Measurements from ENCODE around the gene CRKL. TPM values are rescaled to one million over a fixed set of nuclear protein-coding genes. Genes with fewer than 3 reads are reported as not detected.

CRKL gene
- total RNA-seq, 1 donor from 2014 or later = 59.5 TPM

DNA sequence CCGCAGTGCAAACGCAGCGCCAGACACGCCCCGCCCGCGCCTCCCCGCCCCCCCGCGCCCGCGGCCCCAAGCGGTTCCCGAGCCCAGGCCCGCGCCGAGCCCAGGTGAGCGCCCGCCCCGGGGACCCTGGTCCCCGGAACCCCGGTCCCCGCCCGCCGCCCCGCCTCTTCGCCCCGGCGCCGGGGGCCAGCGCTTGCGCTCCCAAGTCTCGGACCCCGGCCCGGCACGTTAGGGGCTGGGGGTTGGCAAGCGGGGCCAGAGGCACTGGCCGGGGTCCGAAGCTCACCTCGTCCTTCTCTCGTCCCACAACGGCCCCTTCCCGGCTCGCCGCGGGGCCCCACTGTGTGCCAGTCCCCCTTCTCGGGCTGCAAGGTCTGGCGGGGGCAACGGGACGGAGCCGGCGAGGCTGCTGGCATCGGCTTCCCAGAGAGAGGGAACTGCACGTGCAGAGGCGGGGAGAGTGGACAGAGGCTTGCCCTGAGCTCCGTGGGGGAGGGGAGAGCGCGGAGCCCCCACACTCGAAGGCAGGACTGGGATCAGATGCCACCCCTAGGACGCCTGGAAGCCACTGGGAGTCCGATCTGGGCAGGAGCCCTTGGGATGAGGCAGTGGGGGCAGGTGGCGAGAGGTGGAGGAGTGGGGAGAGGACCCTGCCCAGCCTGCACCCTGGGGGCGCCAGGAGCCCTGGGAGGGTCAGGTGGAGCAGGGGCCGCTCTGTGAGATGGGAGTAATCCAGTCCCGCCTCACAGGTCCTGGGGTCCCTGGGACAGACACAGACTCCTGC lies 48.1 kb downstream of the CRKL start:
- peak overlapping the region; percentile 75 for H3K4me2 ChIP-seq (ENCODE audit: low read length)

DNA sequence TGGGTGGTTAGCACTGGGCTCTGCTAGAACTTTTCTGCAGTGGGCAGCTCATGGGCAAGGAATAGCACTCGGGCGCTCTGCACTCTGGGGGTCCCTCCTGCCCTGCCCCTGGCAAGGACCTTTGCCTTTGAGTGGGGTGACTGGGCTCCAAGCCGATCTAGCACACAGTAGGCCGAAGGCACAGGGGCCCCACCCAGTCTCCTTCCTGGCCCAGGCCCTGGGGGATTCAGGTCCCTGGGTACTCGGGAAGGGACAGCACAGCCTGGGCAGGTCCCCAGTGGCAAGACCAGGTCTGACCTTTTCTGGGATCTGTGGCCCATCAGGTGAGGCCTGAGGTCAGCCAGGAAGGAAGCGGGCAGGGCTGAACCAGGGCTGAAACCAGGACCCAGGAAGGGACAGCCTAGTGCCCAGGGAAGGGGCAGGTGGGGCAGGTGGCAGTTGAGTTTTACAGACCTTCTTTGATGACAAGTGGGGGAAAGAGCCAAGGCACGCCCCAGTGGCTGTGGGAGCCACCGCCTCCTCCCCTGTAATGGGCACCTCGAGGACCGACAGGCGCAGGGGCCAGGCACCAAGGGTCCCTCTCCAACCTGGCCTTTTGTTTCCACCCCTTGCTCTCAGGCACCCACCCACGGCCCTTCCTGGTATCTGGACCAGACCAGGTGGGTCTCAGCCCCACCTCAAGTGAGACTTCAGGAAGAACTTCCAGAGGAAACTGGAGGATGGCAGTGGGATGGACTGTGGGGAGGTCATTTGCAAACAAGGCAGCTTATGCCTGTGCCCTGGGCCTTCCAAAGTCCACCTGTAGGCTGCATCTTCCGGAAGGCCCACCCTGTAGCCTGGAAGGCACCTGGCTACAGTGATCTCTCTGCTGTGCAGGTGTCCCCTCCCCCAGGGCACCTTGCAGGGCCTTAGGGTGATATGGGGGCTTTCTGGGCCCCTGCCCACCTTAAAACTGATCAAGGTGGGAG lies 49.0 kb downstream of the CRKL start:
- Histone ChIP-seq H3K27ac (ENCODE audit: low read depth, low read length) (no peak overlapping the region), H3K27me3 (ENCODE audit: insufficient read depth, low read length) (peaks cover 14% of the 10 kb centered on the region), H3K4me2 (ENCODE audit: low read length) (no peak overlapping the region), H3K79me2 (ENCODE audit: insufficient read depth, low read length) (no peaks in the 10 kb centered on the region), H2AFZ (ENCODE audit: low read depth, low read length) (no peak overlapping the region), H3K9me3 (ENCODE audit: insufficient read depth, low read depth, low read length) (no peaks in the 10 kb centered on the region), H4K20me1 (ENCODE audit: insufficient read depth, low read length) (no peaks in the 10 kb centered on the region), H3K36me3 (ENCODE audit: insufficient read depth, low read length) (no peaks in the 10 kb centered on the region), H3K9ac (ENCODE audit: low read length) (no peak overlapping the region), H3K4me1 (ENCODE audit: insufficient read depth, low read length) (no peaks in the 10 kb centered on the region), H3K4me3 (ENCODE audit: insufficient read depth, low read depth, low read length) (no peak overlapping the region)
- H3K9me3 Mint-ChIP-seq (ENCODE audit: unreplicated experiment) = no peaks in the 10 kb centered on the region
- DNase-seq (ENCODE audit: low read depth) (no peak), FAIRE-seq (no peak)
- H3K27me3 Mint-ChIP-seq (ENCODE audit: low read depth, unreplicated experiment) = peaks cover 31% of the 10 kb centered on the region
- H3K27ac Mint-ChIP-seq (ENCODE audit: unreplicated experiment) = no peak overlapping the region
- no peak overlapping the region for H3K4me3 Mint-ChIP-seq (ENCODE audit: unreplicated experiment)
- H3K36me3 Mint-ChIP-seq (ENCODE audit: low read depth, unreplicated experiment) = no peaks in the 10 kb centered on the region
- TF ChIP-seq, protein P1, sequence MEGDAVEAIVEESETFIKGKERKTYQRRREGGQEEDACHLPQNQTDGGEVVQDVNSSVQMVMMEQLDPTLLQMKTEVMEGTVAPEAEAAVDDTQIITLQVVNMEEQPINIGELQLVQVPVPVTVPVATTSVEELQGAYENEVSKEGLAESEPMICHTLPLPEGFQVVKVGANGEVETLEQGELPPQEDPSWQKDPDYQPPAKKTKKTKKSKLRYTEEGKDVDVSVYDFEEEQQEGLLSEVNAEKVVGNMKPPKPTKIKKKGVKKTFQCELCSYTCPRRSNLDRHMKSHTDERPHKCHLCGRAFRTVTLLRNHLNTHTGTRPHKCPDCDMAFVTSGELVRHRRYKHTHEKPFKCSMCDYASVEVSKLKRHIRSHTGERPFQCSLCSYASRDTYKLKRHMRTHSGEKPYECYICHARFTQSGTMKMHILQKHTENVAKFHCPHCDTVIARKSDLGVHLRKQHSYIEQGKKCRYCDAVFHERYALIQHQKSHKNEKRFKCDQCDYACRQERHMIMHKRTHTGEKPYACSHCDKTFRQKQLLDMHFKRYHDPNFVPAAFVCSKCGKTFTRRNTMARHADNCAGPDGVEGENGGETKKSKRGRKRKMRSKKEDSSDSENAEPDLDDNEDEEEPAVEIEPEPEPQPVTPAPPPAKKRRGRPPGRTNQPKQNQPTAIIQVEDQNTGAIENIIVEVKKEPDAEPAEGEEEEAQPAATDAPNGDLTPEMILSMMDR (IDR thresholded peaks at IDR 0.05; ENCODE audit: insufficient read depth, low read depth, low read length) = no peak
- no peak for TF ChIP-seq EZH2 (IDR thresholded peaks at IDR 0.05; ENCODE audit: insufficient read depth, low read length)
- H3K4me1 Mint-ChIP-seq (ENCODE audit: low read depth, unreplicated experiment) = peaks cover 2% of the 10 kb centered on the region

More for the DNA sequence above, 48.1 kb downstream of the CRKL start:
- peak; percentile 89 for TF ChIP-seq EZH2 (IDR thresholded peaks at IDR 0.05; ENCODE audit: insufficient read depth, low read length)
- TF ChIP-seq, protein P1 (IDR thresholded peaks at IDR 0.05; ENCODE audit: insufficient read depth, low read depth, low read length) = no peak
- Mint-ChIP-seq H3K9me3 (ENCODE audit: unreplicated experiment) (no peaks in the 10 kb centered on the region), H3K27ac (ENCODE audit: unreplicated experiment) (no peak overlapping the region), H3K4me3 (ENCODE audit: unreplicated experiment) (no peak overlapping the region), H3K36me3 (ENCODE audit: low read depth, unreplicated experiment) (no peaks in the 10 kb centered on the region), H3K27me3 (ENCODE audit: low read depth, unreplicated experiment) (peaks cover 31% of the 10 kb centered on the region), H3K4me1 (ENCODE audit: low read depth, unreplicated experiment) (peaks cover 2% of the 10 kb centered on the region)
- FAIRE-seq (no peak), DNase-seq (ENCODE audit: low read depth) (no peak)
- peaks cover 14% of the 10 kb centered on the region for H3K27me3 ChIP-seq (ENCODE audit: insufficient read depth, low read length)
- no peaks in the 10 kb centered on the region for H4K20me1 ChIP-seq (ENCODE audit: insufficient read depth, low read length)
- H2AFZ ChIP-seq (ENCODE audit: low read depth, low read length) = peak overlapping the region; percentile 56
- H3K79me2 ChIP-seq (ENCODE audit: insufficient read depth, low read length) = no peaks in the 10 kb centered on the region
- H3K4me1 ChIP-seq (ENCODE audit: insufficient read depth, low read length) = no peaks in the 10 kb centered on the region
- no peak overlapping the region for H3K9ac ChIP-seq (ENCODE audit: low read length)
- H3K9me3 ChIP-seq (ENCODE audit: insufficient read depth, low read depth, low read length) = no peaks in the 10 kb centered on the region
- H3K4me3 ChIP-seq (ENCODE audit: insufficient read depth, low read depth, low read length) = no peak overlapping the region
- H3K36me3 ChIP-seq (ENCODE audit: insufficient read depth, low read length) = no peaks in the 10 kb centered on the region
- H3K27ac ChIP-seq (ENCODE audit: low read depth, low read length) = no peak overlapping the region

All from astrocyte (in vitro differentiated cells and primary cell).